ENCODE results near the gene TIAM1. TPM values are rescaled to one million over a fixed set of nuclear protein-coding genes. Genes with fewer than 3 reads are reported as not detected.

TIAM1 gene
- total RNA-seq, 2 donors from 2014 or later = 6.0 to 38.1 TPM

DNA sequence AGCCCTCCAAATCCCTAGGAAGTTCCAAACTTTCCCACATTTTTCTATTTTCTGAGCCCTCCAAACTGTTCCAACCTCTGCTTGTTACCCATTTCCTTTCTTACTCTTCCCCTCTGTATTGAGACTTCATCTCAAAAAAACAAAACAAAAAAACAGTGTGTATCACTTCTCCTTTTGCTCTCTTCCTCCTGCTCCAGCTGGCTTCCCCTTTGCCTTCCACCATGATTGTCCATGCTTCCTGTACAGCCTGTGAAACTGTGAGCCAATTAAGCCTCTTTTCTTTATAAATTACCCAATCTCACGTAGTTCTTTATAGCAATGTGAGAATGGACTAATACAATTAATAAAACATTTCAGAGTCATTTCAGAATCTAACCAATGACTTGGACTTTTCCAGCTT lies 236.2 kb downstream of the TIAM1 start:
- Histone ChIP-seq H3K4me3 (no peak overlapping the region), H3K27ac (no peak overlapping the region)
- WGBS = 91% methylated on average over 1 of the region's 1 CpG

DNA sequence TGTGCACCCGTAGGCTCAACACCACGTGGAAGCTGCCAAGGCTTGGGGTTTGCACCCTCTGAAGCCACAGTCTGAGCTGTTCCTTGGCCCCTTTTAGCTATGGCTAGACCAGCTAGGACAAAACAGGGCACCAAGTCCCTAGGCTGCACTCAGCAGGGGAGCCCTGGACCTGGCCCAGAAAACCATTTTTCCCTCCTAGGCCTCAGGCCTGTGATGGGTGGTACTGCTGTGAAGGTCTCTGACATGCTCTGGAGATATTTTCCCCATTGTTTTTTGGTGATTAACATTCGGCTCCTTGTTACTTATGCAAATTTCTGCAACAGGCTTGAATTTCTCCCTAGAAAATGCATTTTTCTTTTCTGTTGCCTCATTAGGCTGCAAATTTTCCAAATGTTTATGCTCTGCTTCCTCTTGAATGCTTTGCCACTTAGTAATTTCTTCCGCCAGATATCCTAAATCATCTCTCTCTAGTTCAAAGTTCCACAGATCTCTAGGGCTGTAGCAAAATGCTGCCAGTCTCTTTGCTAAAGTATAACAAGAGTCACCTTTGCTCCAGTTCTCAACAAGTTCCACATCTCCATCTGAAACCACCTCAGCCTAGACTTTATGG lies 236.8 kb downstream of the TIAM1 start:
- Histone ChIP-seq H3K36me3 (no peaks in the 10 kb centered on the region), H3K27ac (no peak overlapping the region), H3K4me1 (replicated peaks) (no peaks in the 10 kb centered on the region), H3K9me3 (no peaks in the 10 kb centered on the region), H3K4me3 (no peak overlapping the region), H3K27me3 (replicated peaks; ENCODE audit: insufficient read depth) (no peaks in the 10 kb centered on the region)
- intact Hi-C loops (cut with DNase I) = no loop called here
- 94% methylated on average over 4 of the region's 4 CpGs for WGBS
- TF ChIP-seq, protein P1, sequence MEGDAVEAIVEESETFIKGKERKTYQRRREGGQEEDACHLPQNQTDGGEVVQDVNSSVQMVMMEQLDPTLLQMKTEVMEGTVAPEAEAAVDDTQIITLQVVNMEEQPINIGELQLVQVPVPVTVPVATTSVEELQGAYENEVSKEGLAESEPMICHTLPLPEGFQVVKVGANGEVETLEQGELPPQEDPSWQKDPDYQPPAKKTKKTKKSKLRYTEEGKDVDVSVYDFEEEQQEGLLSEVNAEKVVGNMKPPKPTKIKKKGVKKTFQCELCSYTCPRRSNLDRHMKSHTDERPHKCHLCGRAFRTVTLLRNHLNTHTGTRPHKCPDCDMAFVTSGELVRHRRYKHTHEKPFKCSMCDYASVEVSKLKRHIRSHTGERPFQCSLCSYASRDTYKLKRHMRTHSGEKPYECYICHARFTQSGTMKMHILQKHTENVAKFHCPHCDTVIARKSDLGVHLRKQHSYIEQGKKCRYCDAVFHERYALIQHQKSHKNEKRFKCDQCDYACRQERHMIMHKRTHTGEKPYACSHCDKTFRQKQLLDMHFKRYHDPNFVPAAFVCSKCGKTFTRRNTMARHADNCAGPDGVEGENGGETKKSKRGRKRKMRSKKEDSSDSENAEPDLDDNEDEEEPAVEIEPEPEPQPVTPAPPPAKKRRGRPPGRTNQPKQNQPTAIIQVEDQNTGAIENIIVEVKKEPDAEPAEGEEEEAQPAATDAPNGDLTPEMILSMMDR (IDR thresholded peaks at IDR 0.05) = no peak
- TF ChIP-seq POLR2AphosphoS5 (IDR thresholded peaks at IDR 0.05) (no peak), POLR2A (IDR thresholded peaks at IDR 0.05) (no peak)
- no peak for DNase-seq (ENCODE audit: low spot score)

More for the DNA sequence above, 236.2 kb downstream of the TIAM1 start:
- Histone ChIP-seq H3K27me3 (replicated peaks; ENCODE audit: insufficient read depth) (no peaks in the 10 kb centered on the region), H3K9me3 (no peaks in the 10 kb centered on the region), H3K36me3 (no peaks in the 10 kb centered on the region), H3K4me1 (replicated peaks) (no peaks in the 10 kb centered on the region)
- no peak for TF ChIP-seq POLR2A (IDR thresholded peaks at IDR 0.05)
- TF ChIP-seq, protein P1 (IDR thresholded peaks at IDR 0.05) = no peak
- no peak for TF ChIP-seq POLR2AphosphoS5 (IDR thresholded peaks at IDR 0.05)
- intact Hi-C loops (cut with DNase I) = no loop called here
- DNase-seq (ENCODE audit: low spot score) = no peak

DNA sequence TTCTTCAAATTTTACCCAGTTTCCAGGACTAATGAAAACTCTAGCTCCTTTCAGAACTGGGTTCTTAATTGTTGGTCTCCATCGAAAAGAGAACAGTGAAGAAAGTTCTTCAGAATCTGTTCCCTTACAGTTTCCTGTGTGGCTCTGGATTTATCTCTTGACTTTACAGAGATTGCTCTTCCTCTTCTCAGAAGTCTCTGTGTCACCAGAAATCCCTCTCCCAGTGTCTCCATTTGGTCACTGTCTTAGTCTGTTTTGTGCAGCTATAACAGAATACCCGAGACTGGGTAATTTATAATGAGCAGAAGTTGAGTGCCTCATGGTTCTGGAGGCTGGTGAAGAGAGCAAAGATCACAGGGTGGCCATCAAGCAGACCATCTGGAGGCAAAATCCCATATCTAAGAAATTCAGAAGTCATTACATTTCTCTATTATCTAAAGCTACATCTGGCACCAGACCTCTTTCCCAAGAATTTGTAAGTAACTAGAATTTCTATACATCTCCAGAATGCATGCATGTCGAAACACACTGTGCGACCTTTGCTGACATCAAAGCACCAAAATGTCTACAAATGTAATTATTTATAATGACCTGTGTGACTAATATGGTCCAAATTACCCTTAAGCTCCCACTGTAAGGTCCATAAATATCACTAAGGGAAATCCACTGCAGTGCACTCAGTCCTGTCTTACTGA lies 240.3 kb downstream of the TIAM1 start:
- WGBS = 91% methylated on average over 4 of the region's 4 CpGs
- DNase-seq (ENCODE audit: low spot score) = no peak
- TF ChIP-seq POLR2AphosphoS5 (IDR thresholded peaks at IDR 0.05) (no peak), POLR2A (IDR thresholded peaks at IDR 0.05) (no peak)
- TF ChIP-seq, protein P1 (IDR thresholded peaks at IDR 0.05) = no peak
- H3K4me1 ChIP-seq (replicated peaks) = no peaks in the 10 kb centered on the region
- no peaks in the 10 kb centered on the region for H3K36me3 ChIP-seq
- no peaks in the 10 kb centered on the region for H3K27me3 ChIP-seq (replicated peaks; ENCODE audit: insufficient read depth)
- no peaks in the 10 kb centered on the region for H3K9me3 ChIP-seq
- intact Hi-C loops (cut with DNase I) = no loop called here
- H3K27ac ChIP-seq = no peak overlapping the region
- no peak overlapping the region for H3K4me3 ChIP-seq

DNA sequence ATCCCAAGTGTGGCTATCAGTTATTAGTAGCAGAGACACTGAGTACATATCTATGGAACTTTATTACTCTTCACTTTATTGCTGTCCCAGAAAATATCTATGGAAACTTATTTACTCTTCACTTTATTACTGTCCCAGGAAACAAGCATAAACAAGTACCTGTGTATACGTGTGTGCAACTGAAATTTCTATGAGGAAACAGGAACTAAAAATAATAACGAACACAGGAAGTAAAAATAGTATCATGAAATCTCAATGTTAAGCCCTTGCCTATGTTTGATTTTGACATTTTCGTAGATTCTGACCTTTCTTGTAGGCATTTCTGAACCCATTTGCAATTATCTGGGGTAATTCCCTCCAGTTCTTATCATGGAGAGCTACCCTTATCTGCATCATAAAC lies 240.9 kb downstream of the TIAM1 start:
- Histone ChIP-seq H3K27me3 (replicated peaks; ENCODE audit: insufficient read depth) (no peaks in the 10 kb centered on the region), H3K4me1 (replicated peaks) (no peaks in the 10 kb centered on the region), H3K36me3 (no peaks in the 10 kb centered on the region), H3K4me3 (no peak overlapping the region), H3K27ac (no peak overlapping the region), H3K9me3 (no peaks in the 10 kb centered on the region)
- intact Hi-C loops (cut with DNase I) = no loop called here
- DNase-seq (ENCODE audit: low spot score) = no peak
- TF ChIP-seq, protein P1 (IDR thresholded peaks at IDR 0.05) = no peak
- 63% methylated on average over 3 of the region's 3 CpGs for WGBS

DNA sequence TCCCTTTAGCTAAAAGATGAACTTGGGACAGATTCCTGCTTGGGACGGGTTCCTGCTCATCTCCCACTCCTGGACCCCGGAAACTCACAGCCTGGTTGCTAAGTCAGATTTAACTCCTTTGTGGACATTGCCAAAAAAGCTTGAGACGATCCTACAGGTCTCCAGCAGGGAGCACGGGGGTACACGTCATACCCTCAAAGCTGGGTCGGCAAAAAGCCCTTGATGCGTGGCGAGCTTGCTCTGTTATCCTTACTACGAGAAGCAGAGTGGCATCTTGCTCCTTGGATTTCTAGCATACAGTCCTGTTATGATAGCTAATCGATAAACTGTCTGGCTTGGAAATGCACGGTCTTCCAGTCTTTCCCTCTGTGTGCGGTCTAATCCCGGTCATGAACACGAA lies 244.9 kb downstream of the TIAM1 start:
- no peak for DNase-seq (ENCODE audit: low spot score)
- H3K9me3 ChIP-seq = no peaks in the 10 kb centered on the region
- WGBS = 75% methylated on average over 14 of the region's 14 CpGs
- H3K27ac ChIP-seq = no peak overlapping the region
- TF ChIP-seq POLR2A (IDR thresholded peaks at IDR 0.05) (no peak), POLR2AphosphoS5 (IDR thresholded peaks at IDR 0.05) (no peak)
- TF ChIP-seq, protein P1 (IDR thresholded peaks at IDR 0.05) = no peak
- no peaks in the 10 kb centered on the region for H3K4me1 ChIP-seq (replicated peaks)
- intact Hi-C loops (cut with DNase I) = loop anchor here (10.0 kb wide), 1 partner anchor 506 kb away; no protein-coding TSS in a partner anchor
- no peaks in the 10 kb centered on the region for H3K36me3 ChIP-seq
- no peaks in the 10 kb centered on the region for H3K27me3 ChIP-seq (replicated peaks; ENCODE audit: insufficient read depth)
- H3K4me3 ChIP-seq = no peak overlapping the region

All from prostate gland (tissue), 2 donors.